ENCODE data around the gene MUL1.

The MUL1 gene

DNA sequence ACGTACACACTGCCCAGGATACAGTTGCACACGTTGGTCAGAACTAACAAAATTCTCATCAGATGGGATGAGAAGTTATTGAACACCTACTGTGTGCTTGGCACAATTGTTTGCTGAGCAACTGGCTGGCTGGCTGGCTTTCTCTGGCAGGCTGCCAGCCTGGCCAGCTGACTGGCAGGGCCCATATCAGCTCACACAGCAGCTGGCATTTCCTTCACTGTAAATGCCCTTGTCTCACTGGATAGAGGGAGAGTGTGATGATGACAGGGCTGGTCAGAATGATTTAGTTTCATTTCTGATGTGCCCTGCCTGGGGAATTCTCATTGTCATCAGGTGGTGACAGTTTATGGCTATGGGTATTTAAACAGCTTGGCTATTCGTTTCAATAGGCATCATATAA, 37.8 kb downstream of the MUL1 start:
- no peak for DNase-seq (ENCODE audit: low read depth, low spot score)

DNA sequence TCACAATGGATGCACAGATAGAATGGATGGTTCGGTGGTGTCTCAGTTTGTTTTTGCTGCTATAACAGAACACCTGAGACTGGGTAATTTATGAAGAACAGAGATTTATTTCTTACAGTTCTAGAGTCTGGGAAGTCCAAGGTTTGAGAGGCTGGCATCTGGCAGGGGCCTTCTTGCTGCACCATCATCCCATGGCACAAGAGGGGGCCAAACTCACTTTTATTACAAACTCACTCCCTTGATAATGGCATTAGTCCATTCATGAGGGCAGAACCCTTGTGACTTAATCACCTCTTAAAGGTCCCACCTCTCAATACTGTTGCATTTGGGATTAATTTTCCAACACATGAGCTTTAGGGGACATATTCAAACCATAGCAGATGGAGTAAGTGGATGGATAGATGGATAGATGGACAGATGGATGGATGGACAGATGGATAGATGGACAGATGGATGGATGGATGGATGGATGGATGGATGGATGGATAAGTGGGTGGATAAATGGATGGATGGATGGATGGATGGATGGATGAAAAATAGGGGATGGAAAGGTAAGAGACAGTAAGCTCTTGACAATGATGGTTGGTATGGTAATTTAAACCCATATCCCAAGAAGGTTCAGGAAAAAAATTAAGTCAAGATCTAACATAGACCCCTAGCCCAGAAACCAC, 38.4 kb downstream of the MUL1 start:
- DNase-seq (ENCODE audit: low read depth, low spot score): no peak

- DNase-seq (ENCODE audit: low read depth, low spot score): no peak
These were observed 41.7 kb downstream of the MUL1 start for GRCh38 chr1:20466273-20466672.

DNA sequence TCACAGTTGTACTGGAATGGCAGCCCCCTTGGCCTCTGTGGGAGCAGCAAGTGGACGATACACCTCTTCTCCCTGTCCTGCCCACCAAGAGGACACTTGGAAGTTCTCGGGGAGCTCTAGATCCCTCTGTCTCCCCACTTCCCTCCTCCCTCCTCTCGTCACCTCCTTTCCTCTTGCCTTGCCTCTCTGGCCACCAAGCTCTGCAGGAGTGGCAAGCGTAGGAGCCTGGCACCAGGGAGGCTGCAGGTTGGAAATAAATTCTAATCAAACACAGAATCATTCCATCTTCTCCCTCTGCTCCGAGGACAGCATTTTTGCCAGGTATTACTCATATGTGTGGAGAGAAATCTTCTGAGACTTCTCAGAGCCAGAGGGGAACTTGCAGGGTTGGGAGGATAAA, 42.8 kb downstream of the MUL1 start:
- DNase-seq (ENCODE audit: low read depth, low spot score): no peak

DNA sequence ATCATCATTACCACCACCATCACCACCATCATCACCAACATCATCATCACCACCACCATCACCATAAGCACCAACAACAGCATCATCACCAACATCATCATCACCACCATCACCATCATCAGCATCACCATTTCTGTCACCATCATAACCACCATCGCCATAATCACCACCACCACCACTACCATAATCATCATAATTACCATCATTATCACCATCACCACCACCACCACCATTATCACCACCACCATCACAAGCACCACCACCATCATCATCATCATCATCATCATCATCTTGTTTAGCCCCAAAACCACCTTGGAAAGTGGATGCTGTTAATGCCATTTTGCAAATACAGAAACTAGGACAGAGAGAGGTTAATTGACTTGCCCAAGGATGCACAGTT, 44.4 kb downstream of the MUL1 start:
- no peak for DNase-seq (ENCODE audit: low read depth, low spot score)

DNA sequence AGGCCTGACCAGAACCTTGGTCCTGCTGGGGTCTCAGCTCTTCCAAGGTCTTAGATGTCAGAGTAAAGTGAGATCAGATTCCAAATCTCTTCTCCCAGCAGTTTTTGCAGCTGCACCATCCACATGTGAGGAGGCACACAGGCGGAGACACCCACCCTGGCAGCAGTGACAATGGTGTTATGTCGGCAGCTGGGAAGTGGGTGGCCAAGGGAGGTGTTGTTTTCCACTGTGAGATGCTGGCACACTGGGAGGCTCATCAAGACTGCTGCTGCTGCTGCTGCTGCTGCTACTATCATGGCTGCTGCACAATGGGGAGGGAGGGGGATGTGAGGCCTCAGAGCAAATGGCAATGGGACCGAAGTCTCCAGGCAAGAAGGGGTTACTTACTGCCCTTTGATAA, 45.6 kb downstream of the MUL1 start:
- no peak for DNase-seq (ENCODE audit: low read depth, low spot score)

DNA sequence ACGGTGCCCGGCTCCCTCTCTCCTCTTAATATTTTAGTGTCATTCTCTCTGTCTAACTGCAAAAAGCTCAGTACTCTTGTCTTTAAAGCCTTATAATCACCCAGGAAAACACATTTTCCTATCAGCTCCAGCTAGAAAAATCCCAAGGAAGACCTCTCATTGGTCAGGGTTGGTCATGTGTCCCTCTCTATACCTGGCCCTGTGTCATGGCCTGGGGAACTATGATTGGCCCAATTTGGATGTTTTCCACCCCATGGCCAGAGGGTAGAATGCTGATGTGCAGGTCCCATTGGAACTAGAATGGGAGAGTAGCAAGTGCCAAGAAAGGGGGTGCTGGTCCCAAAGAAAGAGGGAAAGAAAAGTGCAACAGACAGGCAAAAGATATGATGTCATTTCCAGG, 49.2 kb downstream of the MUL1 start:
- no peak for DNase-seq (ENCODE audit: low read depth, low spot score)

- DNase-seq (ENCODE audit: low read depth, low spot score): no peak
These were observed 53.9 kb downstream of the MUL1 start for GRCh38 chr1:20454004-20454403.

GRCh38 chr1:20449735-20450311, 58.1 kb downstream of the MUL1 start:
- DNase-seq (ENCODE audit: low read depth, low spot score): no peak

All from activated CD4-positive, CD25-positive, alpha-beta regulatory T cell treated with anti-CD3 and anti-CD28 coated beads, Interleukin-2, amount 50 U/mL, for 16 hours (primary cell).